Glomerular visceral epithelial cell (primary cell): ENCODE results near the gene ZDHHC17.

Experiments used
- DNase-seq: peaks from one replicate; pipeline ENCODE4 v3.0.0-alpha.2; 2016; ENCODE audit errors: extremely low spot score

Gene ZDHHC17

GRCh38 chr12:76813972-76814371, 50.1 kb downstream of the ZDHHC17 start:
- no peak for DNase-seq

DNA sequence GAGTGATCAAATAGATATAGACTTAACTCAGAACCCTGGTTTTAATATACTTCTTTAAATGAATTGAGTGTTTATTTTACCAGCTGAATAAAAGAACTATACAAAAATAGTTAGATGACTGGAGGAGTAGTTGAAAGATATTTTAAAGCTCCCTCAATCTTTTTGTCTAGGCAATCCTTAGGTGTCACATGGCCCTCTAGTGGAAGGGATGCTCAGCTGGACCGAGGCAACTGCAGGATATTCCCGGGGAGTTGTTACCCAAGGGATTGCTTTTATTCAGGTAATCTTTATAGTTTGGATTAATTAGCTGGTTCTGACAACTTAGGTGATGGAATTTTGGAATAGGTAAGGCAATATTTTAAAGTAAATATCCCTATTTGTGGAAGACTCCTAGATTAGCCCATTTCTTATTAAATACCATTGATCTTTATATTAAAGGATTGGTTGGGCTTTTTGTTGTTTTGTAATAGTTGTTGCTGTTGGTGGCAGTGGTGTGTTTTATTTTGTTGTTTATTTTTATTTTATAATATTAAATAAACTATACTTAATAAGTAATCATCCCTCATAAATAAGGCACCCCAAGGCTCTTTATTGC, 57.1 kb downstream of the ZDHHC17 start:
- peak; percentile 32 for DNase-seq

GRCh38 chr12:76830436-76830835, 66.5 kb downstream of the ZDHHC17 start:
- no peak for DNase-seq

DNA sequence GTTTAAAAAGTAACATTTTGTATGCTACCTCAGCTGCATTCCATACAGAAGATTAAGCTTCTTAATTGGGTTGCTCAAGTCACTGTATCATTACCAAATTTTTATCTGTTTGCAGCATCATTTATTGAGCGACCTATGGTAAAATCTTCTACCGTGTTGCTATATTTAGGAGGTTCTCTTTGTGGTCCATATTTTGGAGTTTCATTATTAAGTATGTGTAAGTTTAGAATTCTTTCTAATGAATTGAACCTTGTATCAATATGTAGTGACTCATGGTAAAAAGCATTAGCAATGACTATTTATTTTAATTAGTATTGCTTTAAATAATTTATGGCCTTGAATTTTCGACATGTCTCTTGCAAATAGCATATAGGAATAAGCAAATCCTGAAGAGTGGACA, 72.7 kb downstream of the ZDHHC17 start:
- DNase-seq, result no peak

- DNase-seq, result no peak
Measured at GRCh38 chr12:76847260-76847659, 83.3 kb downstream of the ZDHHC17 start.

- no peak for DNase-seq
Measured at GRCh38 chr12:76848132-76848531, 84.2 kb downstream of the ZDHHC17 start.

GRCh38 chr12:76852106-76852505, 88.2 kb downstream of the ZDHHC17 start:
- no peak for DNase-seq

DNA sequence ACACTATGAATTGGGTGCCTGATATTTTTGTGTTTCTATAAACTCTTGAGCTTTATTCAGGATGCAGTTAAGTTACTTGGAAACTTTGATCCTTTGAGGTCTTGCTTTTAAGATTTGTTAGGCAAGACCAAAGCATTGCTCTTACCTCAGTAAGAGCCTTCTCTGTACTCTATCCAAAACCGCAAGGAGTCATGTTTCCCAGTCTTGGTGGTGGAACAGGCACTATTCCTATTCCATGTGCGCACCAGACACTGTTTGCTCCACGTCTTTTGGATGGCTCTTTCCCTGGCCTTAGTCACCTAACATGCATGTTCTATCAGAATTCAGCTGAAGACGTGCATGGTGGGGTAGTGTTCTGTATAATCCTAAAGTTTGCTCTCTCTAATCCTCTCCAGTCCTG, 91.4 kb downstream of the ZDHHC17 start:
- no peak for DNase-seq

DNA sequence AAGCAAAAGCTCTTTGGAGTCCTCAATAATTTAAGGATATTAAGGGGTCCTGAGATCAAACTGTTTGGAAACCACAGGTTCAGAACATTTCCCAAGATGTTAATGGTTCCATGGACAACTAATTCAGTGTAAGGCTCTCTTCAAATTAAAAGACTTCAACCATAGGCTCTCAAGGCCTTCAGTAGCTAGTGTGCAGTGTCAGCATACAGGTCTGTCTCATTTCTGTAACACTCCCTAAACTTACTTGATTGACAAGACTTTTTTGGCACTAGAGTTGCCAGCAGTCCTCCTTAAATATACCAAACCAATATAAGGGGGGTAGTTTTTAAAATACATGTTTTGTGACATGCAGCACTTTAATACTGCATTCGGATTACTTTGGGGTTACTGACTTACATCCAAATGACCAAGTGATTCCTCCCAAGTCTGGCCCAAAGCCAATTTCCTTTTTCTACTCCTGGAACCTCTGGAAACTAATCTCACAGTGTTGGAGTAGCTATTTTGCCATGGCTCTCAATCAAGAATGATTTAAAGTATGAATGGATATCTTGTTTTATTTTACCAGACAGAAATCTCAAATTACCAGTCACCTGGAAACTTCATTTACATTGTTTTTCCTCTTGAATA, 92.2 kb downstream of the ZDHHC17 start:
- DNase-seq, result no peak

- no peak for DNase-seq
Measured at GRCh38 chr12:76859611-76860010, 95.7 kb downstream of the ZDHHC17 start.

DNA sequence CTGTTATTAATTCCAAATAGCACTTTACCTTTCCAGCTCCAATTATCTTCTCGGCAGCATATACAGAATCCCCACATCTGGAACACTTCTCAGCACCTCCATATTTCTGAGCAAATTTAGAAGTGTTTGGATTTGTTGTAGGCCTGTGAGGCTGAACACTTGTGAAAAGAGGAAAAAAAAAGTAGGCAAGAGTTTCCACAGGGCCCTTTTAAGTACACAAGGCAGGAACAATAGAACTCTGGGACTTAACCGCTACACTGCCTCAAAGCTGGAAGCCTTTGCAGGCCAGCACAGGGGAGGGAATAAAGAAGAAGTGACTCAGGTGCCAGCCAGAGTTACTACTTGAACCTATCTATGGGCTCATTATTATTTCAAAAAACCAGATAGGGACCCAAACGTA, 96.3 kb downstream of the ZDHHC17 start:
- DNase-seq, result no peak

GRCh38 chr12:76863005-76863670, 99.2 kb downstream of the ZDHHC17 start:
- DNase-seq, result peak; percentile 11

DNA sequence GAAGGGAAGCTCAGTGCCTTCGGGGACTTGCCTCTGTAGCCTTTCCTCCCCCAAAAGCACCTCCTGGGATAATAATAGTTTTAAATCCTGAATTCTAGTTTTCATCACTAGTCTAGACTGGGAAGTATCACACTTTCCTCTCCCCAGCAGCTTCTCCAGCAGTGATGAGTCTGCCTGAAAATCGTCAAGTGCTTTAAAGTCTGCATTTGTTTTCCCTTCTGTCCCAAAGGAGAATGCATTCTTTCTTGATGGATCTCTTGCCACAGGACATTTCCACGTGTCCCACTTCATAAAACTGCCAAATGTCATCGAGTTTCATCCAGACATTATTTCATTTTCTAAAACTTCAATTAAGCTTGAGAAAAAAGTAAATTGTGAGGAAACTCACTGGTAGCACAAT, 99.9 kb downstream of the ZDHHC17 start:
- no peak for DNase-seq

- no peak for DNase-seq
Measured at GRCh38 chr12:76864791-76865400, 101.0 kb downstream of the ZDHHC17 start.

- no peak for DNase-seq
Measured at GRCh38 chr12:76866151-76866567, 102.2 kb downstream of the ZDHHC17 start.

GRCh38 chr12:76866726-76867125, 102.8 kb downstream of the ZDHHC17 start:
- peak; percentile 65 for DNase-seq

DNA sequence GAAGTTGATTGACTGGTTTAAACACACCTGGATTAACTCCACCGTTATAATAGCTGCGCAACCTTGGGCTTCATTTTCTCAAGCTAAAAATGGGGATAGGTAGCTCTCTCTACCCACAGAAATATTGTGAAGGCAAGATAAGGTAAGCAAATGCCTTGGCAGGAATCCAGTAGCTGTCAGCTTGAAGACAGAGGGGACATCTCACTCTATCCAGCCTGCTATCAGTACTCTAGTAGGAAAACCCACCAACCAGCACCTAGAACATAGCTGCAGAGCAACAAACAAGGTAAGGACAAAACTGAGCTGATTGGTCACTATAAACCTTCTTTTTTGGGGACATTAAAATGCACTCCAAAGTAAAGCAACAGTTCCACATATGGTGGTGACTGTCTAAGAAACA, 107.2 kb downstream of the ZDHHC17 start:
- no peak for DNase-seq

DNA sequence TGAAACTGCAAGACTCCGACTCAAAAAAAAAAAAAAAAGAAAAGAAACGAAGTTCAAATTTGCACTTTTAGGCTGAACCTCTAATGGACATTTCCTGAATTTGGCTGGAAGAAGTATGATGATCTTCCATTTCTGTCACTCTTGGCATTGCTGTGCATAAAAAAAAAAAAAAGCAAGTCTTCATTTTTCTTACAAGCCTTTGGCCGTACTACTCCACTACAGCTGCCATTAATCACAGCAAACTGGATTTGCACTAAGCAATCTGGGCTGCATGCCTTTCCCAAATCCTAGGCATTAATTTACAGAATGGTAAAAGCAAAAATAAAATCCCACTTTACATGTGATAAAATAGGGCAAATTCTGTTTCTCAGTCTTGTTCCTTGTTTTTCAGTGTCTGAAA, 107.8 kb downstream of the ZDHHC17 start:
- no peak for DNase-seq

GRCh38 chr12:76872415-76872814, 108.5 kb downstream of the ZDHHC17 start:
- DNase-seq, result no peak

GRCh38 chr12:76874027-76874426, 110.1 kb downstream of the ZDHHC17 start:
- DNase-seq, result no peak

DNA sequence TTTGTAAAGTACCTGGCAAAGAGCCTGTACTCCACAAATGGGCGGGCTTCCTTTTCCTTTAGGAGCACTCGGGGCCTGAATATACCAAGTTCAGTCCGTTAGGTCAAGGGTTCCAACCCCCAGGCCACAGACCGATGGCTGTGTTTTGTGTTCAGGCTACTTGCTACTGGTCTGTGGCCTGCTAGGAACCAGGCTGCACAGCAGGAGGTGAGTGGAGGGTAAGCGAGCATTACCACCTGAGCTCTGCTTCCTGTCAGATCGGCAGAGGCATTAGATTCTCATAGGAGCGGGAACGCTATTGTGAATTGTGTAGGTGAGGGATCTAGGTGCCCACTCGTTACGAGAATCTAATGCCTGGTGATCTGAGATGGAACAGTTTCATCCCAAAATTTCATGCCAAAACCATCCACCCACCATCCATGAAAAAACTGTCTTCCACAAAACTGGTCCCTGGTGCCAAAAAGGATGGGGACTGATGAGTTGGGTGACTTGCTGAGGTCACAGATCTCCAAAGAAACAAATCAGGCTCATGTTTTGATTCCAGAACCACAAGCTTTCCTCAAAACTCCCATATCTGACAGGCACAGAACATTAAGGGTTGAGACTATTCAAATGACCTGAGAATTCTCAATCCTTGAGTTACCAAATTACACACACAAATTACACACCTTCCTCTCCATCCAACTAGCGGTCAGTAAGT, 110.7 kb downstream of the ZDHHC17 start:
- no peak for DNase-seq

GRCh38 chr12:76876696-76877229, 112.8 kb downstream of the ZDHHC17 start:
- DNase-seq, result no peak
